ES-I3 (cell line): Measurements from ENCODE around the gene SERPIND1.

Experiments
- H3K36me3 ChIP-seq: 2 replicates; pipeline ENCODE4 v1.6.1; 2013; ENCODE audit warnings: mild to moderate bottlenecking, low read length, control low read depth, moderate library complexity; ENCODE audit not compliant: insufficient read depth
- H3K4me1 ChIP-seq: 2 replicates; pipeline ENCODE4 v1.6.1; 2013; ENCODE audit warnings: mild to moderate bottlenecking, control low read depth, low read length; ENCODE audit not compliant: insufficient read depth
- H3K9ac ChIP-seq: 2 replicates; pipeline ENCODE4 v1.6.1; 2013; ENCODE audit warnings: low read depth, mild to moderate bottlenecking, low read length, moderate library complexity
- H3K9me3 ChIP-seq: 2 replicates; pipeline ENCODE4 v1.6.1; 2013; ENCODE audit warnings: mild to moderate bottlenecking, low read length, moderate library complexity; ENCODE audit not compliant: control insufficient read depth, insufficient read depth

The SERPIND1 gene

GRCh38 chr22:20786536-20786979, 12.6 kb downstream of the SERPIND1 start:
- H3K9me3 ChIP-seq: no peaks in the 10 kb centered on the region
- no peaks in the 10 kb centered on the region for H3K36me3 ChIP-seq
- H3K9ac ChIP-seq: no peak overlapping the region
- H3K4me1 ChIP-seq: peaks cover 8% of the 10 kb centered on the region

DNA sequence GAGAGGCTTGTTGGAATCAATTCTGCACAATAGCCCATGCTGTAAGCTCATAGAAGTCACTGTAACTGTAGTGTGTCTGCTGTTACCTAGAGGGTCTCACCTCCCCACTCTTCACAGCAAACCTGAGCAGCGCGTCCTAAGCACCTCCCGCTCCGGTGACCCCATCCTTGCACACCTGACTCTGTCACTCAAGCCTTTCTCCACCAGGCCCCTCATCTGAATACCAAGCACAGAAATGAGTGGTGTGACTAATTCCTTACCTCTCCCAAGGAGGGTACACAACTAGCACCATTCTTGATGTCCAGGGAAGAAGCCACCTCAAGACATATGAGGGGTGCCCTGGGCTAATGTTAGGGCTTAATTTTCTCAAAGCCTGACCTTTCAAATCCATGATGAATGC, 13.3 kb downstream of the SERPIND1 start:
- no peaks in the 10 kb centered on the region for H3K9me3 ChIP-seq
- no peaks in the 10 kb centered on the region for H3K36me3 ChIP-seq
- H3K4me1 ChIP-seq: peaks cover 8% of the 10 kb centered on the region
- H3K9ac ChIP-seq: no peak overlapping the region

GRCh38 chr22:20787746-20788626, 14.1 kb downstream of the SERPIND1 start:
- Histone ChIP-seq H3K9ac (no peak overlapping the region), H3K4me1 (peaks cover 8% of the 10 kb centered on the region), H3K9me3 (no peaks in the 10 kb centered on the region), H3K36me3 (no peaks in the 10 kb centered on the region)

DNA sequence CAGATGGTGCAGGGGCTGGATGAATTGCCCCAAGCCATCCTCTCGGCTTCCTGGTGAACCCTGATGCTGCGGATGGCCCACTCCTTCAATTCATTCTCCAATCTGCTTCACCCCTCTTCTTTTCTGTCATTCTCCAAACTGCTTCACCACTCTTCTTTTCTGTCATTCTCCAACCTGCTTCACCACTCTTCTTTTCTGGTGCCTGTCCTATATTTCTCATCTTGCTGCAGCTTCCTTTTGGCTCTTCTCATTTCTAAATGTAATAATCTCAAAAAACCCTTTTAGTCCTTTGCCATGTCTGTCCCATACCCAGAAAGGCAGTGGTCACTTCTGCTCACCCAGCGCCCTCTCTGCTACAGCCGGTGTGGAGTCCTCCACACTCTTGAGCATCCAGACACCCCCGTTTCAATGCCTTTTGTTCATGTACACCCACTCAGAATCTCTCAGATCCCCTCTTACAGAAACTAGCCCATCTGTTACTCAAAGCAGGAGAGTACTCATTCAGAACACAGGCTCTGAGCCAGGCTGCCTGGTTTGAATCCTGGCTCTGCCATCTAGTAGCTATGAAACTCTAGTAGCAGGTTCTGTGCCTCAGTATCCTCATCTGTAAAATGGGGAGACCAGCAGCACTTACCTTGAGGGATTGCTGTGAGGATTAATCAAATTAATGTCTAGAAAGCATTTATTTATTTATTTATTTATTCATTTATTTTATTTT, 14.9 kb downstream of the SERPIND1 start:
- no peaks in the 10 kb centered on the region for H3K36me3 ChIP-seq
- H3K9me3 ChIP-seq: no peaks in the 10 kb centered on the region
- no peak overlapping the region for H3K9ac ChIP-seq
- peaks cover 4% of the 10 kb centered on the region for H3K4me1 ChIP-seq

- Histone ChIP-seq H3K9me3 (no peaks in the 10 kb centered on the region), H3K4me1 (no peaks in the 10 kb centered on the region), H3K9ac (no peak overlapping the region), H3K36me3 (no peaks in the 10 kb centered on the region)
Observed at GRCh38 chr22:20792221-20792965, 18.5 kb downstream of the SERPIND1 start.

- H3K9ac ChIP-seq: no peak overlapping the region
- H3K9me3 ChIP-seq: no peaks in the 10 kb centered on the region
- H3K36me3 ChIP-seq: no peaks in the 10 kb centered on the region; the same call in 1 of the 2 replicates
- no peaks in the 10 kb centered on the region for H3K4me1 ChIP-seq
Observed at GRCh38 chr22:20792966-20793728, 19.2 kb downstream of the SERPIND1 start.

DNA sequence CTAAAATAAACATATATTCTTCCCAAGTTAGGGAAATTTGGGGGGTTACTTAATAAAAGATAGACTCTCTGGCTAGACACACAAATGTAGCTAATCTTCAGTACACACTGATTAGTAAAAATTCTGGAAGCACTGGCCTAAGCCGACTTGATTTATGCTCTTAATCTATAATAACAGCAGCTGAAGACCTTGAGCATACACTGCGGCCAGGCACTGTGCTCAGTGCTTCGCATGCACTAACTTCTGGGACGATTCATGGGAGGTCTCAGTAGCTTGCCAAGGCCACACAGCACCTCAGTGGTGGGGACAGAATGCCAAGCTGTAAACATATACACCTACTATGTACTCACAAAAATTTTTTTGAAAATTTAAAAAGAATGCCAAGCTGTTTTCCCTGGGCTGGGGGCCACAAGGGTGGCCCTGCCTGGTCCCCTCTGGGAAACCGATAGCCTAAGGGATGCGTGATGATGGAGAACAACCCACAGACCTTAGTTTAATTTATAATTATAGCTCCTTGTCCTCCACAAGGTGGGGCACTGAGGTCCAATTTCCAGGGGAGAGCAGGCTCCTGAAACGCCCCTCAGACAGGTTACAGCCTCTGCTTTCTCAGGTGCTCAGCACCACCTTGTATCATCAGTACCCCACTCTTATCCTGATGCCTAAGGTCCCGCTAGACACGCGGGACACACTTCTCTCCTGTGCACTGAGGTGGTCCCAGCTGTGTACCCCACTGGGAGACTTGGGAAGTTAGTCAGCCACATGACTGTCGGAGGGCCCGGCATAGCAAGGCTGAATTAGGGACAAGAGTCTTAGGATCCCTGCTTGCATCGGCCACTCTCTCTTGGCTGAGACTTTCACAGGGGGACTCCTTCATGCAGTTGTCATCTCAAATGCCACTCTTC, 20.1 kb downstream of the SERPIND1 start:
- peaks cover 5% of the 10 kb centered on the region for H3K36me3 ChIP-seq
- no peak overlapping the region for H3K9ac ChIP-seq
- no peaks in the 10 kb centered on the region for H3K9me3 ChIP-seq
- no peaks in the 10 kb centered on the region for H3K4me1 ChIP-seq

DNA sequence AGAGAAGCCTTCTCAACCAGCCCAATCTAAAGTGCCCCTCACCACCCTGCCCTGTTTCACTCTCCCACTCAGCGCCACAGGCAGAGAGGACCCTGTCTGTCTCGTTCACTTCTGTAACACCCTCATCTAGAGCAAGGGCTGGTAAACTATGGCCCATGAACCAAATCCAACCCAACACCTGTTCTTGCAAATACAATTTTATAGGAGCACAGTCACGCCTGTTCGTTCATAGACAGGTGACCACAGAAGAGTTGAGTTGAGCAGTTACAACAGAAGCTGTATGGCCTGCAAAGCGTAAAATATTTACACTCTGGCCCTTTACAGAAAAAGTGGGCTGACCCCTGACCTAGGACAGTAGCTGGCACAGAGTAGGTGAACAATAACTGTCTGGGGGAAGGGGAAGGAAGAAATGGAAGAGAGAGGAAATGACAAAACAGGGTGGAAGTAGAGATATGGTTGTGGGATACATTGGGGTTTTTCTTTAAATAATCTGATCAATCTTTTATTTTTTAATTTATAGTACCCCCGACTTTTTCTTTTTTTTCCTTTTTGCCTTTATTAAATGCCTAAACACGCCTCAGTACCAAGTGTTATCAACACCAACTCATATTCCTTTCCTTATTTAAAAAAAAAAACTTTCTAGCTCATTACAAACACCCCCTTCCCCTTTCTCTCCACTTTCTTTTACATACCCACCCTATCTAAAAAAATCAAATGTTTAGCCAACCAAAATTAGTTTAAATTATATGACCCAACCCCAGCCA, 20.9 kb downstream of the SERPIND1 start:
- Histone ChIP-seq H3K36me3 (peaks cover 5% of the 10 kb centered on the region), H3K9ac (no peak overlapping the region), H3K9me3 (no peaks in the 10 kb centered on the region), H3K4me1 (no peaks in the 10 kb centered on the region)

GRCh38 chr22:20796731-20797130, 22.8 kb downstream of the SERPIND1 start:
- H3K36me3 ChIP-seq: peaks cover 5% of the 10 kb centered on the region

DNA sequence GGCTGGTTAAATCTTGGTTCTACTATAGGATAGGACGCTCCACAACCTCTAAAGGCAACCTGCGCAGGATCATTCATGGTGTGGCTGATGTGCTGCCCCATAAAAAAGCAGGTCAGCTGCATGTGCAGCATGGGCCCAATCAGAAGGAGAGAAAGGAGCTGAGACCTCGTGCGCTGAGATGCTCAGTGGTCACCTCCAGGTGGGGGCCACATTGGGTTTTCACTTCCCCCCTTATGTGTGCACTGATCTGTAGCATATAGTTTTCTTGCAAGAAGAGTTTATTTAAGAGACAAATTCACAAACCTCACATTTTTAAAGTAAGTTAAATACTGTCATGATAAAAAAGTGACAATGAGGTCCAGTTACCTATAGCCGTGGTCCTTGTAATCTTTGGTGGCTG, 24.3 kb downstream of the SERPIND1 start:
- Histone ChIP-seq H3K9ac (no peak overlapping the region), H3K4me1 (no peaks in the 10 kb centered on the region), H3K36me3 (peaks cover 5% of the 10 kb centered on the region), H3K9me3 (no peaks in the 10 kb centered on the region)

More at GRCh38 chr22:20796731-20797130, 22.8 kb downstream of the SERPIND1 start:
- H3K9me3 ChIP-seq: no peaks in the 10 kb centered on the region
- no peaks in the 10 kb centered on the region for H3K4me1 ChIP-seq
- no peak overlapping the region for H3K9ac ChIP-seq

DNA sequence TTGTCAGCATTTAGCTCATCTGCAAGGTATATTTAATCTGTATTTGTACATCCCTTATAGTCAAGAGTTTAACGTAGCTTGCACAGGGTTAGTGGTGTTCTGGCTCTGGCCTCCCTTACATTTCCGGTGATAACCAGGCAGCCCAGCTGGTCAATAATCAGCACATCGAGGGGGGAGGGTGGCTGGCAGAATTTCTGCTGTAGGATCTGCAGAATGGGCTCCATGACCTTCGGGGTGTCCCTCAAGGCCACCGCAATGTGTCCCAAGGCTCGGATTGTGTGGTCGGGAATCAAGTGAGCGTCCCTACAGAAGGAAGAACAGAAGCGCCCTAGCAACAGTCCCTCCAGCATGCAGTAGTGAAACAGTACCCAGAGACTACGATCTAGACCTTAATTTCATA, 25.1 kb downstream of the SERPIND1 start:
- Histone ChIP-seq H3K9ac (no peak overlapping the region), H3K36me3 (peaks cover 5% of the 10 kb centered on the region), H3K4me1 (no peaks in the 10 kb centered on the region), H3K9me3 (no peaks in the 10 kb centered on the region)

DNA sequence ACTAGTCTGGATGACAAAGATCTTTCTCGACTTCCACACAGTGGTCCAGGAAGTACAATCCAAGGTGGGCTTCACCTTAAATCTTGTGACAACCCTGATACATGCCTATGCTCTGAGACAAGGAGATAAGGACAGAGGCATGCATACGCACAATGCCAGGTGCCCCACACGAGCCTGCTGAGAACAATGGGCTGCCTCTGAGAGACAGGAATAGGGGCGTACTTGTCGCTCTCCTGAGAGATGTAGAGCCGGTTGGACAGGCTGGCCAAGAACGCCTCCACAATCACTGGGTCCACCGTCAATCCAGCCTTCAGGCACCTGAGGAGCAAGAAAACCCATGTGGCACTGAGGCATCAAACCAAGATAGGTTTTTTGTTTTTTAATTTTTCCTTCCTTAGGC, 25.5 kb downstream of the SERPIND1 start:
- Histone ChIP-seq H3K9ac (no peak overlapping the region), H3K36me3 (peaks cover 5% of the 10 kb centered on the region), H3K9me3 (no peaks in the 10 kb centered on the region), H3K4me1 (no peaks in the 10 kb centered on the region)
